SK-N-SH (cell line): ENCODE data around the gene ACTL10.

Experiments used
- FOXJ3 ChIP-seq: sonication (generic); formaldehyde crosslinking; IDR thresholded peaks from 2 replicates; pipeline ENCODE4 v1.5.1; 2020; ENCODE audit warnings: mild to moderate bottlenecking, missing genetic modification reagents
- MEF2A ChIP-seq: IDR thresholded peaks from 2 replicates; pipeline ENCODE4 v1.4.0; 2012; ENCODE audit warnings: low read depth, borderline replicate concordance
- TF ChIP-seq, protein P1 (sequence below): fragments of 200-600 bp; sonication (generic); IDR thresholded peaks from 2 replicates; pipeline ENCODE4 v1.6.1; 2017; ENCODE audit warnings: antibody characterized with exemption, mild to moderate bottlenecking, moderate library complexity
- TF ChIP-seq, protein P2 (sequence below): IDR thresholded peaks from 2 replicates; pipeline ENCODE4 v1.4.0; 2012; ENCODE audit warnings: low read depth

GRCh38 chr20:33710681-33711445 is 44.1 kb downstream of the ACTL10 start:
- TF ChIP-seq, protein P1, sequence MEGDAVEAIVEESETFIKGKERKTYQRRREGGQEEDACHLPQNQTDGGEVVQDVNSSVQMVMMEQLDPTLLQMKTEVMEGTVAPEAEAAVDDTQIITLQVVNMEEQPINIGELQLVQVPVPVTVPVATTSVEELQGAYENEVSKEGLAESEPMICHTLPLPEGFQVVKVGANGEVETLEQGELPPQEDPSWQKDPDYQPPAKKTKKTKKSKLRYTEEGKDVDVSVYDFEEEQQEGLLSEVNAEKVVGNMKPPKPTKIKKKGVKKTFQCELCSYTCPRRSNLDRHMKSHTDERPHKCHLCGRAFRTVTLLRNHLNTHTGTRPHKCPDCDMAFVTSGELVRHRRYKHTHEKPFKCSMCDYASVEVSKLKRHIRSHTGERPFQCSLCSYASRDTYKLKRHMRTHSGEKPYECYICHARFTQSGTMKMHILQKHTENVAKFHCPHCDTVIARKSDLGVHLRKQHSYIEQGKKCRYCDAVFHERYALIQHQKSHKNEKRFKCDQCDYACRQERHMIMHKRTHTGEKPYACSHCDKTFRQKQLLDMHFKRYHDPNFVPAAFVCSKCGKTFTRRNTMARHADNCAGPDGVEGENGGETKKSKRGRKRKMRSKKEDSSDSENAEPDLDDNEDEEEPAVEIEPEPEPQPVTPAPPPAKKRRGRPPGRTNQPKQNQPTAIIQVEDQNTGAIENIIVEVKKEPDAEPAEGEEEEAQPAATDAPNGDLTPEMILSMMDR, result no peak
- TF ChIP-seq FOXJ3 (CRISPR knock-in tag) (no peak), MEF2A (no peak)
- TF ChIP-seq, protein P2, sequence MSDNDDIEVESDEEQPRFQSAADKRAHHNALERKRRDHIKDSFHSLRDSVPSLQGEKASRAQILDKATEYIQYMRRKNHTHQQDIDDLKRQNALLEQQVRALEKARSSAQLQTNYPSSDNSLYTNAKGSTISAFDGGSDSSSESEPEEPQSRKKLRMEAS, result no peak
